Hepatocyte (in vitro differentiated cells): ENCODE data around the gene SUCLG2.

ENCODE experiments used
- EZH2 ChIP-seq: fragments of 200-600 bp; sonication (generic); IDR thresholded peaks from 2 replicates; pipeline ENCODE4 v1.6.1; 2016; ENCODE audit warnings: antibody characterized with exemption, mild to moderate bottlenecking, borderline replicate concordance
- EZH2phosphoT487 ChIP-seq: fragments of 200-600 bp; sonication (generic); IDR thresholded peaks from one replicate; pipeline ENCODE4 v1.6.1; 2018; ENCODE audit warnings: antibody characterized with exemption, mild to moderate bottlenecking, low read depth, moderate library complexity; ENCODE audit not compliant: unreplicated experiment, severe bottlenecking
- TF ChIP-seq, protein P1 (sequence below): fragments of 200-600 bp; sonication (generic); IDR thresholded peaks from 2 replicates; pipeline ENCODE4 v1.5.1; 2016; ENCODE audit warnings: antibody characterized with exemption, mild to moderate bottlenecking; ENCODE audit not compliant: poor library complexity

- TF ChIP-seq, protein P1, sequence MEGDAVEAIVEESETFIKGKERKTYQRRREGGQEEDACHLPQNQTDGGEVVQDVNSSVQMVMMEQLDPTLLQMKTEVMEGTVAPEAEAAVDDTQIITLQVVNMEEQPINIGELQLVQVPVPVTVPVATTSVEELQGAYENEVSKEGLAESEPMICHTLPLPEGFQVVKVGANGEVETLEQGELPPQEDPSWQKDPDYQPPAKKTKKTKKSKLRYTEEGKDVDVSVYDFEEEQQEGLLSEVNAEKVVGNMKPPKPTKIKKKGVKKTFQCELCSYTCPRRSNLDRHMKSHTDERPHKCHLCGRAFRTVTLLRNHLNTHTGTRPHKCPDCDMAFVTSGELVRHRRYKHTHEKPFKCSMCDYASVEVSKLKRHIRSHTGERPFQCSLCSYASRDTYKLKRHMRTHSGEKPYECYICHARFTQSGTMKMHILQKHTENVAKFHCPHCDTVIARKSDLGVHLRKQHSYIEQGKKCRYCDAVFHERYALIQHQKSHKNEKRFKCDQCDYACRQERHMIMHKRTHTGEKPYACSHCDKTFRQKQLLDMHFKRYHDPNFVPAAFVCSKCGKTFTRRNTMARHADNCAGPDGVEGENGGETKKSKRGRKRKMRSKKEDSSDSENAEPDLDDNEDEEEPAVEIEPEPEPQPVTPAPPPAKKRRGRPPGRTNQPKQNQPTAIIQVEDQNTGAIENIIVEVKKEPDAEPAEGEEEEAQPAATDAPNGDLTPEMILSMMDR = no peak
- TF ChIP-seq EZH2 (no peak), EZH2phosphoT487 (no peak)
Measured at GRCh38 chr3:67495751-67496150, 158.7 kb downstream of the SUCLG2 start.
